B cell (primary cell): ENCODE measurements around the gene MROH2A.

ENCODE experiments used
- EZH2 ChIP-seq: IDR thresholded peaks from 2 replicates; pipeline ENCODE4 v1.6.1; 2012; ENCODE audit warnings: borderline replicate concordance, low read depth, mild to moderate bottlenecking, moderate library complexity, low read length; ENCODE audit not compliant: insufficient read depth, poor library complexity, severe bottlenecking
- TF ChIP-seq, protein P1 (sequence below): fragments of 200-600 bp; IDR thresholded peaks from one replicate; pipeline ENCODE4 v1.8.0; 2022; ENCODE audit warnings: antibody characterized with exemption, mild to moderate bottlenecking

DNA sequence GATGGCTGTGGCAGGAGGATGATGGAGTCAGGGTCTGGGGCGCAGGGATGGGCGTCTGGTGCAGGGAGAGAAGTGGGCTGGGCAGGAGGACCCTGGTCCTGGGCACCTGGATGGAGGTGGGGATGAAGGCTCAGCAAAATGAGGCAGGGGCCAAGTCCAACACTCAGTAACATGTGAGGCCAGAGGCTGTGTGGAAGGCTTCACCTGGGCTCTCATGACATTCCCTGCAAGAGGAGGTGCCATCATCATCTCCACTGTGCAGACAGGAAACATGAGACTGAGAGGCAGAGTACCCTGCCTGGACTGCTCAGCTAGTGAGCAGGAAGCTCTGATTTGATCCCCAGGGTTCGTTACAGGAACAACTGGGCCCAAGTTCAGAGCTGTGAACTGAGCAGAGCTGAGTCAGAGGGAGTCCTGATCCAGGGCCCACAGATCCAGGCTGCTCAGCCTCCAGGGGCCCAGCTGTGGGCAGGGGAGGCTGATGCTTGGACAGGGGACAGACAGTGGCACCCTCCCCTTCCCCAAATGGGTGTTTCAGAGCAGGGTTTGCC lies 39.3 kb downstream of the MROH2A start:
- TF ChIP-seq, protein P1, sequence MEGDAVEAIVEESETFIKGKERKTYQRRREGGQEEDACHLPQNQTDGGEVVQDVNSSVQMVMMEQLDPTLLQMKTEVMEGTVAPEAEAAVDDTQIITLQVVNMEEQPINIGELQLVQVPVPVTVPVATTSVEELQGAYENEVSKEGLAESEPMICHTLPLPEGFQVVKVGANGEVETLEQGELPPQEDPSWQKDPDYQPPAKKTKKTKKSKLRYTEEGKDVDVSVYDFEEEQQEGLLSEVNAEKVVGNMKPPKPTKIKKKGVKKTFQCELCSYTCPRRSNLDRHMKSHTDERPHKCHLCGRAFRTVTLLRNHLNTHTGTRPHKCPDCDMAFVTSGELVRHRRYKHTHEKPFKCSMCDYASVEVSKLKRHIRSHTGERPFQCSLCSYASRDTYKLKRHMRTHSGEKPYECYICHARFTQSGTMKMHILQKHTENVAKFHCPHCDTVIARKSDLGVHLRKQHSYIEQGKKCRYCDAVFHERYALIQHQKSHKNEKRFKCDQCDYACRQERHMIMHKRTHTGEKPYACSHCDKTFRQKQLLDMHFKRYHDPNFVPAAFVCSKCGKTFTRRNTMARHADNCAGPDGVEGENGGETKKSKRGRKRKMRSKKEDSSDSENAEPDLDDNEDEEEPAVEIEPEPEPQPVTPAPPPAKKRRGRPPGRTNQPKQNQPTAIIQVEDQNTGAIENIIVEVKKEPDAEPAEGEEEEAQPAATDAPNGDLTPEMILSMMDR = no peak
- TF ChIP-seq EZH2 = no peak
